H1 (cell line): ENCODE data around the gene NPR2. TPM values are rescaled to one million over a fixed set of nuclear protein-coding genes. Genes with fewer than 3 reads are reported as not detected.

ENCODE experiments used
- CTCF ChIA-PET: fragments of 300-600 bp; sonication (Branson Sonifier 250); formaldehyde crosslinking; loops from one replicate; lab custom pipeline; 2021; ENCODE audit not compliant: partially characterized antibody; lab: Charles Lee
- POLR2A ChIA-PET: fragments of 300-600 bp; sonication (Branson Sonifier 250); formaldehyde crosslinking; loops from one replicate; lab custom pipeline; 2021; ENCODE audit warnings: inconsistent platforms; ENCODE audit not compliant: partially characterized antibody; lab: Charles Lee
- DNase-seq, 2 experiments: peaks; one replicate each; pipeline versions ENCODE4 v3.0.0 to v3.0.0-alpha.2; 2010 to 2022; ENCODE audit warnings: low spot score in 2 of 2, low read depth in 1 of 2, mixed read lengths in 1 of 2
- FAIRE-seq: peaks from 2 replicates; lab custom pipeline; 2011; peaks lifted over from hg19 to GRCh38; lab: Jason Lieb, UNC
- H2AFZ ChIP-seq: 2 replicates; pipeline ENCODE4 v1.8.1; 2012; ENCODE audit warnings: low read length, inconsistent platforms
- H2AK5ac ChIP-seq: 2 replicates; pipeline ENCODE4 v1.6.1; 2013; ENCODE audit warnings: low read depth, low read length
- H2BK120ac ChIP-seq: replicated peaks from 2 replicates; pipeline ENCODE3; 2013; ENCODE audit warnings: low read depth, low read length, inconsistent platforms
- H2BK12ac ChIP-seq: 2 replicates; pipeline ENCODE4 v1.6.1; 2013; ENCODE audit warnings: low read depth, low read length
- H2BK15ac ChIP-seq: 2 replicates; pipeline ENCODE4 v1.6.1; 2013; ENCODE audit warnings: low read length
- H2BK20ac ChIP-seq: 2 replicates; pipeline ENCODE4 v1.6.1; 2013; ENCODE audit warnings: low read length
- H2BK5ac ChIP-seq: 2 replicates; pipeline ENCODE4 v1.6.1; 2013; ENCODE audit warnings: low read depth, low read length
- H3K14ac ChIP-seq: 2 replicates; pipeline ENCODE4 v1.6.1; 2013; ENCODE audit warnings: inconsistent platforms; ENCODE audit not compliant: insufficient read length
- H3K18ac ChIP-seq: 2 replicates; pipeline ENCODE4 v1.6.1; 2013; ENCODE audit warnings: low read length; ENCODE audit errors: extremely low read depth
- H3K23ac ChIP-seq: 2 replicates; pipeline ENCODE4 v1.6.1; 2013; ENCODE audit warnings: inconsistent platforms; ENCODE audit not compliant: insufficient read length
- H3K23me2 ChIP-seq: 2 replicates; pipeline ENCODE4 v1.6.1; 2013; ENCODE audit warnings: low read depth, low read length
- H3K27ac ChIP-seq: 2 replicates; pipeline ENCODE4 v1.6.1; 2011; ENCODE audit warnings: low read depth, low read length, inconsistent platforms
- H3K27me3 ChIP-seq, 4 experiments: replicated peaks in 1 of 4; 1 replicate in 1 of 4; 2 replicates in 3 of 4; pipeline versions ENCODE4 v1.6.1 to v1.8.1; 2011 to 2013; ENCODE audit warnings: low read length in 3 of 4, mild to moderate bottlenecking in 3 of 4, inconsistent platforms in 2 of 4, mixed read lengths in 2 of 4, moderate library complexity in 1 of 4; ENCODE audit not compliant: control insufficient read depth in 3 of 4, insufficient read depth in 3 of 4; ENCODE audit errors: extremely low read depth in 1 of 4
- H3K36me3 ChIP-seq, 4 experiments: 2 replicates each; pipeline versions ENCODE4 v1.6.1 to v1.8.1; 2011 to 2013; ENCODE audit warnings: mild to moderate bottlenecking in 4 of 4, low read length in 3 of 4, moderate library complexity in 2 of 4, control low read depth in 1 of 4, inconsistent platforms in 1 of 4; ENCODE audit not compliant: insufficient read depth in 4 of 4, control insufficient read depth in 2 of 4
- H3K4ac ChIP-seq: replicated peaks from 2 replicates; pipeline ENCODE3; 2013; ENCODE audit warnings: low read length, low read depth, mixed read lengths, inconsistent platforms; ENCODE audit not compliant: insufficient read length
- H3K4me1 ChIP-seq, 4 experiments: replicated peaks in 1 of 4; 1 replicate in 1 of 4; 2 replicates in 3 of 4; pipeline versions ENCODE4 v1.6.1 to v1.8.1; 2011 to 2013; ENCODE audit warnings: low read length in 3 of 4, inconsistent platforms in 2 of 4, mixed read lengths in 1 of 4; ENCODE audit not compliant: insufficient read depth in 4 of 4, control insufficient read depth in 3 of 4
- H3K4me2 ChIP-seq, 2 experiments: 2 replicates each; pipeline versions ENCODE4 v1.6.1 to v1.8.1; 2011 to 2013; ENCODE audit warnings: low read depth in 2 of 2, low read length in 2 of 2, control low read depth in 1 of 2, inconsistent platforms in 1 of 2, mild to moderate bottlenecking in 1 of 2; ENCODE audit not compliant: insufficient read depth in 1 of 2
- H3K4me3 ChIP-seq, 4 experiments: fragments of 200-600, 300-600 bp in 1 of 4; sonication (generic), shearing (Covaris generic), sonication (Bioruptor Twin) in 1 of 4; 2 replicates each; pipeline versions ENCODE4 v1.5.1 to v1.8.1; 2011 to 2016; ENCODE audit warnings: low read length in 4 of 4, low read depth in 3 of 4, control low read depth in 2 of 4, inconsistent platforms in 2 of 4, mild to moderate bottlenecking in 2 of 4, mixed read lengths in 1 of 4, moderate library complexity in 1 of 4; ENCODE audit not compliant: insufficient read depth in 2 of 4; ENCODE audit errors: extremely low read depth in 1 of 4
- H3K56ac ChIP-seq: replicated peaks from 2 replicates; pipeline ENCODE3; 2013; ENCODE audit warnings: low read depth, mild to moderate bottlenecking, mixed read lengths, low read length, inconsistent platforms; ENCODE audit not compliant: insufficient read length
- H3K79me1 ChIP-seq: 2 replicates; pipeline ENCODE4 v1.6.1; 2013; ENCODE audit warnings: low read depth, low read length, control low read depth
- H3K79me2 ChIP-seq, 2 experiments: 2 replicates each; pipeline versions ENCODE4 v1.6.1 to v1.8.1; 2012 to 2013; ENCODE audit warnings: low read length in 2 of 2, mild to moderate bottlenecking in 2 of 2, inconsistent platforms in 1 of 2; ENCODE audit not compliant: insufficient read depth in 2 of 2, control insufficient read depth in 1 of 2
- H3K9ac ChIP-seq, 4 experiments: replicated peaks in 1 of 4; 1 replicate in 1 of 4; 2 replicates in 3 of 4; pipeline versions ENCODE4 v1.6.1 to v1.8.1; 2011 to 2013; ENCODE audit warnings: low read depth in 3 of 4, low read length in 3 of 4, control low read depth in 2 of 4, mild to moderate bottlenecking in 2 of 4, moderate library complexity in 2 of 4, inconsistent platforms in 1 of 4; ENCODE audit errors: extremely low read depth in 1 of 4
- H3K9me3 ChIP-seq, 2 experiments: 2 replicates each; pipeline versions ENCODE4 v1.6.1 to v1.8.1; 2012 to 2013; ENCODE audit warnings: mild to moderate bottlenecking in 2 of 2, moderate library complexity in 2 of 2, control low read depth in 1 of 2, inconsistent platforms in 1 of 2, low read depth in 1 of 2, low read length in 1 of 2, mixed read lengths in 1 of 2; ENCODE audit not compliant: insufficient read depth in 2 of 2
- H4K20me1 ChIP-seq, 2 experiments: replicated peaks in 1 of 2; 2 replicates each; pipeline versions ENCODE3 to v1.8.1; 2011 to 2013; ENCODE audit warnings: inconsistent platforms in 2 of 2, low read length in 2 of 2, mild to moderate bottlenecking in 1 of 2; ENCODE audit not compliant: insufficient read depth in 2 of 2, control insufficient read depth in 1 of 2
- H4K5ac ChIP-seq: 2 replicates; pipeline ENCODE4 v1.6.1; 2013; ENCODE audit warnings: low read length, low read depth, mixed read lengths, inconsistent platforms; ENCODE audit not compliant: insufficient read length
- H4K8ac ChIP-seq: 2 replicates; pipeline ENCODE4 v1.8.0; 2013; ENCODE audit warnings: mild to moderate bottlenecking, moderate library complexity, low read length, inconsistent platforms; ENCODE audit not compliant: insufficient read depth; ENCODE audit errors: extremely low read depth
- H4K91ac ChIP-seq: replicated peaks from 2 replicates; pipeline ENCODE3; 2013; ENCODE audit warnings: low read length, mixed read lengths, inconsistent platforms; ENCODE audit not compliant: insufficient read length
- ASH2L ChIP-seq: fragments of 200-600, 300-600 bp; sonication (generic); IDR thresholded peaks from one replicate; pipeline ENCODE4 v1.7.1; 2017; ENCODE audit warnings: low read length
- JUN ChIP-seq: IDR thresholded peaks from 2 replicates; pipeline ENCODE4 v1.6.1; 2011; ENCODE audit warnings: low read depth, mild to moderate bottlenecking, improper control_type of control experiment, low read length
- JUND ChIP-seq: IDR thresholded peaks from 2 replicates; pipeline ENCODE4 v1.6.1; 2011; ENCODE audit warnings: mild to moderate bottlenecking, improper control_type of control experiment, low read length
- POLR2AphosphoS5 ChIP-seq: IDR thresholded peaks from 2 replicates; pipeline ENCODE4 v1.6.1; 2011; ENCODE audit warnings: low read depth, low read length
- RBBP5 ChIP-seq: IDR thresholded peaks from 2 replicates; pipeline ENCODE4 v1.7.1; 2012; ENCODE audit warnings: low read depth, mild to moderate bottlenecking, inconsistent platforms, low read length, moderate library complexity, borderline replicate concordance
- RFX5 ChIP-seq: IDR thresholded peaks from 2 replicates; pipeline ENCODE4 v1.6.1; 2011; ENCODE audit warnings: low read depth, low read length, improper control_type of control experiment, borderline replicate concordance
- SRF ChIP-seq: IDR thresholded peaks from 2 replicates; pipeline ENCODE4 v1.6.1; 2011; ENCODE audit warnings: mild to moderate bottlenecking, low read depth, low read length, moderate library complexity
- TBP ChIP-seq: IDR thresholded peaks from 2 replicates; pipeline ENCODE4 v1.6.1; 2011; ENCODE audit warnings: low read depth, low read length, improper control_type of control experiment
- WGBS, 2 experiments: shearing (Covaris generic) in 1 of 2; methylation state at CpG; one replicate each; pipeline versions ENCODE4 v1.1.6 to v1.1.7; 2013 to 2015; ENCODE audit warnings: low lambda C conversion rate in 2 of 2, mixed read lengths in 2 of 2, inconsistent platforms in 1 of 2, low coverage in 1 of 2, missing lambda C conversion rate in 1 of 2; ENCODE audit not compliant: insufficient replicate concordance in 2 of 2, insufficient coverage in 1 of 2, insufficient read length in 1 of 2; ENCODE audit errors: extremely low coverage in 1 of 2, missing lambda C conversion rate in 1 of 2; 5-methylcytosine and 5-hydroxymethylcytosine counted together
- polyA plus RNA-seq, 7 experiments: library from polyadenylated mRNA; depleted of rRNA in 3 of 7; stranded (reverse) in 5 of 7; unstranded in 2 of 7; fragments of >200 nt in 5 of 7; fragments of 200-250 nt in 2 of 7; gene quantifications; 1 replicate in 5 of 7; 2 replicates in 1 of 7; 4 replicates in 1 of 7; pipeline versions ENCODE4 v1.2.1 to v1.2.3, GENCODE V29; 2011 to 2013; ENCODE audit warnings: missing spikeins in 2 of 7, mixed read lengths in 2 of 7
- total RNA-seq: library from RNA; stranded (reverse); fragmentation: NEBNext Ultra II Directional; extraction: Animal tissue kit (Norgen Biotek cat#: 25700); gene quantifications from 2 replicates; pipeline ENCODE4 v1.2.1, GENCODE V29; 2021
- TF ChIP-seq, protein P1 (sequence below): IDR thresholded peaks from 2 replicates; pipeline ENCODE4 v1.6.1; 2012; ENCODE audit warnings: inconsistent platforms

Gene NPR2
- total and polyA plus RNA-seq, 2 of the 8 experiments (the other 6 are each of a cell fraction or from before 2014, with no cell fraction given): 11.0 to 17.0 TPM

DNA sequence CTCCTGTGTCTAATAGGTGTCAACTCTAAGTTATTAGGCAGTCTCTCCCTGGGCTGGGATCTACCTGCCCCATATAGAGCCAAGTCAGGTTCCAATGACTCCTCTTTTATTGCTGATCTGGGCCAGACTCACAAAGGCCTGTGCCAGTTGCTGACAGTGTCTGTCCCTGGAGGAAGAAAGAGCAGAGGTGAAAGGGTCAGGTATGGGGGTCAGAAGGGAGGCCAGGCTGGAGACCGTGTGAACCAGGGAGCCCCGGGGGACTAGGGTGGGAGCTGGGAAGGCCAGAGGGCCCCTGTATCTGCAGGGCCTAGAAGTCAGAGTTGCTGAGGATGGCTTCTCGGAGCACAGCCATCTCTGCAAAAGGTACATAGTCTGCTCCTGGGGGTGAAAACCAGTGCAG, 26.9 kb downstream of the NPR2 start:
- Histone ChIP-seq H3K4me3 (no peak overlapping the region), H3K79me1 (no peaks in the 10 kb centered on the region), H4K91ac (no peak overlapping the region), H2AFZ (no peak overlapping the region), H2BK15ac (no peak overlapping the region), H3K23ac (no peak overlapping the region), H3K4ac (no peak overlapping the region), H2AK5ac (no peak overlapping the region), H2BK5ac (no peak overlapping the region), H2BK20ac (no peak overlapping the region), H3K9me3 (no peaks in the 10 kb centered on the region), H2BK120ac (no peak overlapping the region), H3K27ac (no peak overlapping the region), H3K9ac (no peak overlapping the region), H3K4me1 (peaks cover 0 to 6% (median 4%) of the 10 kb centered on the region in 4 experiments; a peak in 3 of 7 replicates), H3K36me3 (no peaks in the 10 kb centered on the region), H2BK12ac (no peak overlapping the region), H3K79me2 (no peaks in the 10 kb centered on the region), H3K14ac (no peak overlapping the region), H4K8ac (no peak overlapping the region), H3K4me2 (no peak overlapping the region), H3K27me3 (no peaks in the 10 kb centered on the region), H3K23me2 (no peaks in the 10 kb centered on the region; the same call in 1 of the 2 replicates), H4K20me1 (no peaks in the 10 kb centered on the region), H4K5ac (no peak overlapping the region), H3K18ac (no peak overlapping the region), H3K56ac (no peak overlapping the region)
- ChIA-PET CTCF (interaction anchor here (1.2 kb wide), 1 partner anchor 8 kb away, joined by 5 read pairs; no protein-coding TSS in a partner anchor), POLR2A (no interaction called here)
- DNase-seq (no peak), FAIRE-seq (no peak)
- WGBS, 2 experiments: 91% methylated on average over 3 of the region's 3 CpGs; no CpG with 5 or more reads in 1 of the 2 experiments
- no peak for TF ChIP-seq JUND
- TF ChIP-seq RBBP5: no peak
- TF ChIP-seq RFX5: no peak
- no peak for TF ChIP-seq TBP
- no peak for TF ChIP-seq POLR2AphosphoS5
- no peak for TF ChIP-seq SRF
- TF ChIP-seq JUN: no peak
- no peak for TF ChIP-seq ASH2L
- TF ChIP-seq, protein P1, sequence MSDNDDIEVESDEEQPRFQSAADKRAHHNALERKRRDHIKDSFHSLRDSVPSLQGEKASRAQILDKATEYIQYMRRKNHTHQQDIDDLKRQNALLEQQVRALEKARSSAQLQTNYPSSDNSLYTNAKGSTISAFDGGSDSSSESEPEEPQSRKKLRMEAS: no peak
